GM12878 (cell line): Measurements from ENCODE around the gene NPLOC4.

Source experiments
- ATF3 ChIP-seq: IDR thresholded peaks from 2 replicates; pipeline ENCODE4 v1.6.1; 2011; ENCODE audit warnings: low read depth, mild to moderate bottlenecking, low read length, moderate library complexity, borderline replicate concordance; ENCODE audit errors: extremely low read depth
- CEBPB ChIP-seq, 2 experiments: fragments of 150-350 bp in 1 of 2; IDR thresholded peaks; 2 replicates each; pipeline ENCODE4 v1.6.1; 2012 to 2014; ENCODE audit warnings: low read depth in 2 of 2, low read length in 2 of 2, borderline replicate concordance in 1 of 2, inconsistent platforms in 1 of 2
- CTCF ChIP-seq, 3 experiments: IDR thresholded peaks in 2 of 3; conservative IDR thresholded peaks in 1 of 3; 2 replicates each; pipeline ENCODE4 v1.5.1; 2011; ENCODE audit warnings: low read depth in 3 of 3, low read length in 3 of 3, mild to moderate bottlenecking in 3 of 3, control low read depth in 2 of 3, moderate library complexity in 2 of 3, inconsistent platforms in 1 of 3, mixed read lengths in 1 of 3; ENCODE audit not compliant: control insufficient read depth in 2 of 3, insufficient read depth in 1 of 3; ENCODE audit errors: extremely low read depth in 1 of 3
- MYB ChIP-seq: fragments of 150-350 bp; IDR thresholded peaks from 2 replicates; pipeline ENCODE4 v1.6.1; 2014; ENCODE audit warnings: mild to moderate bottlenecking, low read depth, low read length, borderline replicate concordance
- RAD21 ChIP-seq: IDR thresholded peaks from 2 replicates; pipeline ENCODE4 v1.6.1; 2011; ENCODE audit warnings: mild to moderate bottlenecking, low read depth, low read length, moderate library complexity; ENCODE audit not compliant: insufficient read depth
- TARDBP ChIP-seq: IDR thresholded peaks from 2 replicates; pipeline ENCODE4 v1.6.1; 2016; ENCODE audit warnings: borderline replicate concordance
- ZNF622 ChIP-seq: fragments of 450-650 bp; IDR thresholded peaks from 2 replicates; pipeline ENCODE4 v1.6.1; 2017; ENCODE audit warnings: mild to moderate bottlenecking, inconsistent platforms
- TF ChIP-seq, protein P1 (sequence below): fragments of 450-650 bp; IDR thresholded peaks from 2 replicates; pipeline ENCODE4 v1.6.1; 2014; ENCODE audit warnings: mild to moderate bottlenecking
- TF ChIP-seq, protein P2 (sequence below): fragments of 450-650 bp; IDR thresholded peaks from 2 replicates; pipeline ENCODE4 v1.6.1; 2018; ENCODE audit warnings: borderline replicate concordance, mild to moderate bottlenecking; ENCODE audit not compliant: partially characterized antibody

DNA sequence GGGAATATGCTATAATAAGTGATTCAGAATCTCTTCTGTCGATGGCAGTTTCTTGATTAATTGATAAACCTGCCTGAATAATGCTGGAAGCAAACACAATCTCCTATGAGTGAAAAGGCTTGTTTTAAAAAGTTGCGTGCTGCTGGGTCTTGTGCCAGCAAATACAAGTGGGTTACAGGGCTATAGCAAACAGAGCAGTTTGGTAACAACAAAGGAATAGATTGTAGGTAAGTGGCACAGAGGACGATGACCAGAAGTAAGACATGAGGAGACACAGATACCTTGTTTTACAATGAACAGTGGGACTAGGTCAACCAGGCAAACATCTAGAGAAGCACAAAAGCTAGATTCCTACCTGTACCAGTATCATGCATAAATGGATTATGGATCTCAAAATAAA is 61.1 kb downstream of the NPLOC4 start:
- TF ChIP-seq, protein P1, sequence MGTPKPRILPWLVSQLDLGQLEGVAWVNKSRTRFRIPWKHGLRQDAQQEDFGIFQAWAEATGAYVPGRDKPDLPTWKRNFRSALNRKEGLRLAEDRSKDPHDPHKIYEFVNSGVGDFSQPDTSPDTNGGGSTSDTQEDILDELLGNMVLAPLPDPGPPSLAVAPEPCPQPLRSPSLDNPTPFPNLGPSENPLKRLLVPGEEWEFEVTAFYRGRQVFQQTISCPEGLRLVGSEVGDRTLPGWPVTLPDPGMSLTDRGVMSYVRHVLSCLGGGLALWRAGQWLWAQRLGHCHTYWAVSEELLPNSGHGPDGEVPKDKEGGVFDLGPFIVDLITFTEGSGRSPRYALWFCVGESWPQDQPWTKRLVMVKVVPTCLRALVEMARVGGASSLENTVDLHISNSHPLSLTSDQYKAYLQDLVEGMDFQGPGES, result no peak
- no peak for TF ChIP-seq TARDBP
- no peak for TF ChIP-seq CEBPB (IDR thresholded peaks at IDR 0.05; ENCODE audit: borderline replicate concordance in 1 of 2, low read depth in 2 of 2, low read length in 2 of 2)
- no peak for TF ChIP-seq RAD21
- TF ChIP-seq CTCF (IDR thresholded peaks at IDR 0.05 in 2 of 3, conservative IDR thresholded peaks at IDR 0.05 in 1 of 3; ENCODE audit: control insufficient read depth in 2 of 3, extremely low read depth in 1 of 3, insufficient read depth in 1 of 3, low read depth in 3 of 3, low read length in 3 of 3), result no peak
- TF ChIP-seq ZNF622, result no peak
- TF ChIP-seq MYB, result no peak
- TF ChIP-seq, protein P2, sequence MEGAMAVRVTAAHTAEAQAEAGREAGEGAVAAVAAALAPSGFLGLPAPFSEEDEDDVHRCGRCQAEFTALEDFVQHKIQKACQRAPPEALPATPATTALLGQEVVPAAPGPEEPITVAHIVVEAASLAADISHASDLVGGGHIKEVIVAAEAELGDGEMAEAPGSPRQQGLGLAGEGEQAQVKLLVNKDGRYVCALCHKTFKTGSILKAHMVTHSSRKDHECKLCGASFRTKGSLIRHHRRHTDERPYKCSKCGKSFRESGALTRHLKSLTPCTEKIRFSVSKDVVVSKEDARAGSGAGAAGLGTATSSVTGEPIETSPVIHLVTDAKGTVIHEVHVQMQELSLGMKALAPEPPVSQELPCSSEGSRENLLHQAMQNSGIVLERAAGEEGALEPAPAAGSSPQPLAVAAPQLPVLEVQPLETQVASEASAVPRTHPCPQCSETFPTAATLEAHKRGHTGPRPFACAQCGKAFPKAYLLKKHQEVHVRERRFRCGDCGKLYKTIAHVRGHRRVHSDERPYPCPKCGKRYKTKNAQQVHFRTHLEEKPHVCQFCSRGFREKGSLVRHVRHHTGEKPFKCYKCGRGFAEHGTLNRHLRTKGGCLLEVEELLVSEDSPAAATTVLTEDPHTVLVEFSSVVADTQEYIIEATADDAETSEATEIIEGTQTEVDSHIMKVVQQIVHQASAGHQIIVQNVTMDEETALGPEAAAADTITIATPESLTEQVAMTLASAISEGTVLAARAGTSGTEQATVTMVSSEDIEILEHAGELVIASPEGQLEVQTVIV, result no peak
- no peak for TF ChIP-seq ATF3
